Thoracic aorta (tissue), 2 donors: ENCODE measurements around the gene NKD1. TPM values are rescaled to one million over a fixed set of nuclear protein-coding genes. Genes with fewer than 3 reads are reported as not detected.
A peak's percentile ranks its signal among the peaks of the same experiment; 100 is the strongest.

ENCODE experiments used
- ATAC-seq: fragments of 150-250 bp; one replicate; pipeline ENCODE4 v1.8.0; 2017; ENCODE audit warnings: low read depth; ENCODE audit not compliant: insufficient number of reproducible peaks, low FRiP score
- DNase-seq: peaks from one replicate; pipeline ENCODE4 v3.0.0-alpha.2; 2020; ENCODE audit warnings: low spot score
- H3K27ac ChIP-seq, 2 donors: fragments of 200-600 bp; sonication (generic); 1 replicate in 1 of 2; 2 replicates in 1 of 2; pipeline ENCODE4 v1.5.1; 2016; ENCODE audit warnings: mild to moderate bottlenecking in 2 of 2, moderate library complexity in 2 of 2
- H3K27me3 ChIP-seq: fragments of 200-600 bp; sonication (generic); replicated peaks from 2 replicates; pipeline ENCODE4 v1.6.0; 2016; ENCODE audit warnings: mild to moderate bottlenecking; ENCODE audit not compliant: insufficient read depth
- H3K36me3 ChIP-seq: fragments of 200-600 bp; sonication (generic); one replicate; pipeline ENCODE4 v1.5.1; 2016
- H3K4me1 ChIP-seq, 2 donors: fragments of 200-600 bp; sonication (generic); 1 replicate in 1 of 2; 2 replicates in 1 of 2; pipeline versions ENCODE4 v1.5.1 to v1.6.0; 2016; ENCODE audit warnings: low read depth in 2 of 2, mild to moderate bottlenecking in 1 of 2; ENCODE audit not compliant: control insufficient read depth in 1 of 2
- H3K4me3 ChIP-seq: fragments of 200-600 bp; sonication (generic); 2 replicates; pipeline ENCODE4 v1.5.1; 2016; ENCODE audit warnings: mild to moderate bottlenecking
- H3K9me3 ChIP-seq: fragments of 200-600 bp; sonication (generic); 2 replicates; pipeline ENCODE4 v1.5.1; 2016
- total RNA-seq, 2 donors: library from RNA; depleted of rRNA; stranded (reverse); fragments of >200 nt; gene quantifications; one replicate each; pipeline versions ENCODE4 v1.1.0 to v1.2.3, GENCODE V29; 2016
- TF ChIP-seq, protein P1 (sequence below): fragments of 200-600 bp; sonication (generic); IDR thresholded peaks from one replicate; pipeline ENCODE4 v1.5.1; 2019; ENCODE audit warnings: antibody characterized with exemption

Gene NKD1
- total RNA-seq, 2 donors from 2014 or later, result 30.2 to 41.7 TPM

DNA sequence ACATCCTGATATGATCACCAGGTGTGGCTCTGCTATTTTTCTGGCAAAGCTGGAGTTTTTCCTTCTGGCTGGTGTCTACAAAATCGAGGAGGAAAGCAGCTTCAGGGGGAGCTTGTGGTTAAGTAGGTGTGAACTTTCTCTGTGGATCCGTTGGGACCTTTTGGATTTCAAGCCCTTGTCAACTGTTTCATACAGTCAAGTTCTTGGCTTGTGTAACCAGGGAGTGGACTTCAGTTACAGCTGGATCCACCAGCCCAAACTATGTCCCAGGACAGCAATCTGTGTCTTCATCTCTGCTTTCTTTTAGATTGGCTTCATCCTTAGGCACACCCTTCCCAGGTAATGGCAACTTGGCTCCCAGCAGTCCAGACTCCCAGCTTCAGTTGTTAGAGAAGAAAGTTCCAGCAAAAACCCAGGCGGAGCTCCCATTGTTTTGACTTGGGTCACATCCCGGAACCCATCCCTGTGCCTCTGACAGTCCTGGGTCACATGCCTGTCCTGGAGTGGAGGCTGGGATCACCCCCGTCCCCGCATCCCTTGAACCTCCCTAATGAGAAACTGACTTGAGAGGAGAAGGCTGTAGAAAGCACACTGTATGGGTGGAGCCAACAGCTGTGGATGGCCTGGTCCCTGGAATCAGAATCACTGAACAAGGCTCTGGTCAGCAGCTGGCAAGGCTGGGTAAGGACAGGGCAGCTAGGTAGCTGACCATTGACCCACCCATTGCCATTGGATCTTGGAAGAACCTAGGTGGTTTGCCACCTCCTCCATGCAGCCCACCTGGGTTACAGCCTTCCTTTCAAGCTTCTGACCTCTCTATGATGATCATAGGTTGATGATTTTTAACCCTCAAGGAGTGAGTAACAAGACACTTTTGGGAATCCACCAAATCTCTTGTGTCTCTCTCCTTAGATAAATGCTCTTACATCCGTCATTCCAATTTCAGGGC, 18.1 kb downstream of the NKD1 start:
- Histone ChIP-seq H3K4me1 (peaks cover 12 to 46% of the 10 kb centered on the region in 2 donors), H3K4me3 (no peak overlapping the region), H3K27ac (peak overlapping the region; percentile 46 to 51), H3K36me3 (peaks cover 7% of the 10 kb centered on the region), H3K27me3 (no peaks in the 10 kb centered on the region), H3K9me3 (no peaks in the 10 kb centered on the region)
- TF ChIP-seq, protein P1, sequence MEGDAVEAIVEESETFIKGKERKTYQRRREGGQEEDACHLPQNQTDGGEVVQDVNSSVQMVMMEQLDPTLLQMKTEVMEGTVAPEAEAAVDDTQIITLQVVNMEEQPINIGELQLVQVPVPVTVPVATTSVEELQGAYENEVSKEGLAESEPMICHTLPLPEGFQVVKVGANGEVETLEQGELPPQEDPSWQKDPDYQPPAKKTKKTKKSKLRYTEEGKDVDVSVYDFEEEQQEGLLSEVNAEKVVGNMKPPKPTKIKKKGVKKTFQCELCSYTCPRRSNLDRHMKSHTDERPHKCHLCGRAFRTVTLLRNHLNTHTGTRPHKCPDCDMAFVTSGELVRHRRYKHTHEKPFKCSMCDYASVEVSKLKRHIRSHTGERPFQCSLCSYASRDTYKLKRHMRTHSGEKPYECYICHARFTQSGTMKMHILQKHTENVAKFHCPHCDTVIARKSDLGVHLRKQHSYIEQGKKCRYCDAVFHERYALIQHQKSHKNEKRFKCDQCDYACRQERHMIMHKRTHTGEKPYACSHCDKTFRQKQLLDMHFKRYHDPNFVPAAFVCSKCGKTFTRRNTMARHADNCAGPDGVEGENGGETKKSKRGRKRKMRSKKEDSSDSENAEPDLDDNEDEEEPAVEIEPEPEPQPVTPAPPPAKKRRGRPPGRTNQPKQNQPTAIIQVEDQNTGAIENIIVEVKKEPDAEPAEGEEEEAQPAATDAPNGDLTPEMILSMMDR, result no peak
- DNase-seq (no peak), ATAC-seq (no peak)

DNA sequence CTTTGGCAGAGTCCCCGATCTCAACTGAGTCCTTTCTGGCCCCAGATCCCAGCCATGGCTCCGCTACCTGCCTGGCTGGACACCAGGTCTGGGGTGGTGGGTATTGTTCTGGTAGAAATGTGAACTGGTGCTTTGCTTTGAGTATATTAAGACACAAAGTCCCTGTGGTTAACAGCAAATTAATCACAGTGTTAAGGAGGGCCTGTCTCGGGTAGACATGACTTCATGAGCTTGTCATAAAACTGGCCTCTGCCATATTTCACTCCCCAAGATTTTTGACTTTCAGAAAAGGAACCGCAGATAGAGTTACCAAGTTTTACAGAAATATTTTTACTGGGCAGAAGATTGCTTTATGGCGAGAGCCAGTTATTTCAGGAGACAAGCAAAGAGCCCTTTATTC, 19.5 kb downstream of the NKD1 start:
- peaks cover 12 to 48% of the 10 kb centered on the region in 2 donors for H3K4me1 ChIP-seq

GRCh38 chr16:50568187-50568815, 20.1 kb downstream of the NKD1 start:
- peak overlapping the region; percentile 25 for H3K4me3 ChIP-seq
- H3K27me3 ChIP-seq, result no peaks in the 10 kb centered on the region
- H3K27ac ChIP-seq, result peak overlapping the region; percentile 46 to 51
- H3K9me3 ChIP-seq, result no peaks in the 10 kb centered on the region
- peaks cover 13 to 55% of the 10 kb centered on the region in 2 donors for H3K4me1 ChIP-seq
- TF ChIP-seq, protein P1, result no peak
- no peak for DNase-seq
- no peak for ATAC-seq
- H3K36me3 ChIP-seq, result peaks cover 4% of the 10 kb centered on the region

More for the DNA sequence above, 19.5 kb downstream of the NKD1 start:
- peak overlapping the region; percentile 25 for H3K4me3 ChIP-seq
- H3K27me3 ChIP-seq, result no peaks in the 10 kb centered on the region
- no peaks in the 10 kb centered on the region for H3K9me3 ChIP-seq
- TF ChIP-seq, protein P1, result no peak
- DNase-seq (no peak), ATAC-seq (peak; percentile 56)
- H3K27ac ChIP-seq, result peak overlapping the region; percentile 46 to 51
- H3K36me3 ChIP-seq, result peaks cover 4% of the 10 kb centered on the region

GRCh38 chr16:50570354-50570753, 22.2 kb downstream of the NKD1 start:
- no peak for DNase-seq
- Histone ChIP-seq H3K27me3 (no peaks in the 10 kb centered on the region), H3K27ac (no peak overlapping the region), H3K36me3 (no peaks in the 10 kb centered on the region), H3K4me3 (no peak overlapping the region), H3K9me3 (no peaks in the 10 kb centered on the region), H3K4me1 (peaks cover 32 to 64% of the 10 kb centered on the region in 2 donors)
- ATAC-seq, result no peak
- TF ChIP-seq, protein P1, result no peak
